ENCODE data around the gene EXOC6.

Gene EXOC6

DNA sequence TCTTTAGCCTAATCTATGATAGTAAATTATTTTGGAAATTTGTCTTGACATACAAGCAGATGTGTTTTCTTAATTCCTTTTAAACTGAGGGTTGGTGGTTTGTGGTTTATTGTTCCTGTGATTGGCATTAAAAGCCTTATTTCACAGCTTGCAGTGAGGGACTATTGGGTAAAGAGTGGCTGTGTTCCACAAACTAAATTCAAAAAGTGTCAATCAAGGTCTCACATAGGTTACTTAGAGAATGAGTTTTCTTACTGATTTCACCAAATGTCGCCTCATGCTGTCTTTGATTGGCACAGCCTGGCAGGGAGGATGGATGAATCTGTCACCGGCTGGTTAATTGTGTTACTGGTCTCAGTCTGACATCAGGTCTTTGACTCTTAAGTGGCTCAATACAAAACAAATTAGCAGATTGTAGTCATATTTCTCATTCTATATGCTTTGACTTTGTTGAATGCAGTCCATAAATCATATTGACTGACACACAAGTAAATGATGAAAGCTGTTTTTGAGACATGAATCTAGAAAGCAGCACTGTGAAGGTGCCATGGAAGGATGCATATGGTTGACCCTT lies 145.5 kb downstream of the EXOC6 start:
- H3K4me1 ChIP-seq (ENCODE audit: control insufficient read depth in 1 of 2, insufficient read depth in 2 of 2, low read length in 2 of 2): no peaks in the 10 kb centered on the region
- no peak overlapping the region for H3K27ac ChIP-seq (ENCODE audit: low read depth, low read length)
- H3K27me3 ChIP-seq (ENCODE audit: control insufficient read depth in 1 of 2, insufficient read depth in 2 of 2, low read length in 2 of 2): no peaks in the 10 kb centered on the region
- no peak overlapping the region for H3K9ac ChIP-seq (ENCODE audit: low read depth in 1 of 2, low read length in 2 of 2)
- no peak overlapping the region for H3K4me3 ChIP-seq (ENCODE audit: low read depth in 1 of 2, low read length in 2 of 2)
- no peaks in the 10 kb centered on the region for H3K9me3 ChIP-seq (ENCODE audit: control insufficient read depth in 1 of 2, low read length in 2 of 2)
- H3K36me3 ChIP-seq (ENCODE audit: control insufficient read depth in 1 of 2, insufficient read depth in 2 of 2, low read length in 2 of 2): no peaks in the 10 kb centered on the region

GRCh38 chr10:92995509-92995908 lies 147.2 kb downstream of the EXOC6 start:
- Histone ChIP-seq H3K9me3 (ENCODE audit: control insufficient read depth in 1 of 2, low read length in 2 of 2) (no peaks in the 10 kb centered on the region), H3K27ac (ENCODE audit: low read depth, low read length) (no peak overlapping the region), H3K4me1 (ENCODE audit: control insufficient read depth in 1 of 2, insufficient read depth in 2 of 2, low read length in 2 of 2) (no peaks in the 10 kb centered on the region), H3K27me3 (ENCODE audit: control insufficient read depth in 1 of 2, insufficient read depth in 2 of 2, low read length in 2 of 2) (no peaks in the 10 kb centered on the region), H3K4me3 (ENCODE audit: low read depth in 1 of 2, low read length in 2 of 2) (no peak overlapping the region), H3K36me3 (ENCODE audit: control insufficient read depth in 1 of 2, insufficient read depth in 2 of 2, low read length in 2 of 2) (no peaks in the 10 kb centered on the region), H3K9ac (ENCODE audit: low read depth in 1 of 2, low read length in 2 of 2) (no peak overlapping the region)

DNA sequence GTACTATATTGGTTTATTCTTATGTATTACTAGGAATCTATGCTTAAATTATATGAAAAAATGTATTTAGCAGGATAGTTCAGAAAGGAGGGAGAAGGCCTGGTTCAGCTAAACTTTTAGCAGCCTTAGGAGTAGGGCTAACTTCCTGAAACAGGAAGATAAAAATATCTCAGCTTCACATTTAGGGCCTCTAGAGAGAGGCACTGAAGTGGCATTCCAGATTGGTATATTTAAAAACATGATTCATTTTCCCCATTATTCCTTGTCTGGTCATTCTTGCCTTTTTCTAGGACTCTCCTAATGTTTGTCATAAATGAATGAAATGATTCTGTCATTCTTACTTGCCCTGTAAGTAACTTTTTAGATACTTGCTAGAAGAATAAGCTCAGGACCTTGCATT lies 149.3 kb downstream of the EXOC6 start:
- no peaks in the 10 kb centered on the region for H3K27me3 ChIP-seq (ENCODE audit: control insufficient read depth in 1 of 2, insufficient read depth in 2 of 2, low read length in 2 of 2)
- H3K27ac ChIP-seq (ENCODE audit: low read depth, low read length): no peak overlapping the region

DNA sequence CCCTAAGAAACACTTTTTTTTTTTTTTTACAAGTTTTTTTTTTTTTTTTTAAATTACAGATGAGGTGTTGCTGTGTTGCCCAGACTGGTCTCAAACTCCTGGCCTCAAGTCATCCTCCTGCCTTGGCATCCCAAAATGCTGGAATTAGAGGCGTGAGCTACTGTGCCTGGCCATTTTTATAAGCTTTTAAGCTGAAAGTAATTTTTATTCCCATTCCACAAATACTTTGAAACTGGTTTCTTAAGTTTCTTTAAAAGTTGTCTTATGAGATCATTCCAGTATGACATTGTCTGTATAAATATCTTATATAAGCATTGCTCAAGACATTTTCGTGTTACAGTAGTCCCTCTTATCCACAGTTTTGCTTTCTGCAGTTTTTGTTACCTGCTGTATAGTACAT lies 150.9 kb downstream of the EXOC6 start:
- H3K27me3 ChIP-seq (ENCODE audit: control insufficient read depth in 1 of 2, insufficient read depth in 2 of 2, low read length in 2 of 2): no peaks in the 10 kb centered on the region
- no peak overlapping the region for H3K9ac ChIP-seq (ENCODE audit: low read depth in 1 of 2, low read length in 2 of 2)
- H3K4me3 ChIP-seq (ENCODE audit: low read depth in 1 of 2, low read length in 2 of 2): no peak overlapping the region
- no peaks in the 10 kb centered on the region for H3K4me1 ChIP-seq (ENCODE audit: control insufficient read depth in 1 of 2, insufficient read depth in 2 of 2, low read length in 2 of 2)
- no peaks in the 10 kb centered on the region for H3K36me3 ChIP-seq (ENCODE audit: control insufficient read depth in 1 of 2, insufficient read depth in 2 of 2, low read length in 2 of 2)
- no peaks in the 10 kb centered on the region for H3K9me3 ChIP-seq (ENCODE audit: control insufficient read depth in 1 of 2, low read length in 2 of 2)
- H3K27ac ChIP-seq (ENCODE audit: low read depth, low read length): no peak overlapping the region

More for the DNA sequence above, 149.3 kb downstream of the EXOC6 start:
- H3K4me1 ChIP-seq (ENCODE audit: control insufficient read depth in 1 of 2, insufficient read depth in 2 of 2, low read length in 2 of 2): no peaks in the 10 kb centered on the region
- no peak overlapping the region for H3K4me3 ChIP-seq (ENCODE audit: low read depth in 1 of 2, low read length in 2 of 2)
- no peak overlapping the region for H3K9ac ChIP-seq (ENCODE audit: low read depth in 1 of 2, low read length in 2 of 2)
- no peaks in the 10 kb centered on the region for H3K9me3 ChIP-seq (ENCODE audit: control insufficient read depth in 1 of 2, low read length in 2 of 2)
- no peaks in the 10 kb centered on the region for H3K36me3 ChIP-seq (ENCODE audit: control insufficient read depth in 1 of 2, insufficient read depth in 2 of 2, low read length in 2 of 2)

- H3K36me3 ChIP-seq (ENCODE audit: control insufficient read depth in 1 of 2, insufficient read depth in 2 of 2, low read length in 2 of 2): no peaks in the 10 kb centered on the region
- no peaks in the 10 kb centered on the region for H3K9me3 ChIP-seq (ENCODE audit: control insufficient read depth in 1 of 2, low read length in 2 of 2)
- no peak overlapping the region for H3K4me3 ChIP-seq (ENCODE audit: low read depth in 1 of 2, low read length in 2 of 2)
- H3K4me1 ChIP-seq (ENCODE audit: control insufficient read depth in 1 of 2, insufficient read depth in 2 of 2, low read length in 2 of 2): no peaks in the 10 kb centered on the region
- H3K9ac ChIP-seq (ENCODE audit: low read depth in 1 of 2, low read length in 2 of 2): no peak overlapping the region
- H3K27ac ChIP-seq (ENCODE audit: low read depth, low read length): no peak overlapping the region
- no peaks in the 10 kb centered on the region for H3K27me3 ChIP-seq (ENCODE audit: control insufficient read depth in 1 of 2, insufficient read depth in 2 of 2, low read length in 2 of 2)
These were observed 158.2 kb downstream of the EXOC6 start for GRCh38 chr10:93006435-93007039.

GRCh38 chr10:93015722-93016121 lies 167.4 kb downstream of the EXOC6 start:
- Histone ChIP-seq H3K4me3 (ENCODE audit: low read depth in 1 of 2, low read length in 2 of 2) (no peak overlapping the region), H3K27me3 (ENCODE audit: control insufficient read depth in 1 of 2, insufficient read depth in 2 of 2, low read length in 2 of 2) (no peaks in the 10 kb centered on the region), H3K36me3 (ENCODE audit: control insufficient read depth in 1 of 2, insufficient read depth in 2 of 2, low read length in 2 of 2) (no peaks in the 10 kb centered on the region), H3K9ac (ENCODE audit: low read depth in 1 of 2, low read length in 2 of 2) (no peak overlapping the region), H3K27ac (ENCODE audit: low read depth, low read length) (no peak overlapping the region), H3K9me3 (ENCODE audit: control insufficient read depth in 1 of 2, low read length in 2 of 2) (no peaks in the 10 kb centered on the region), H3K4me1 (ENCODE audit: control insufficient read depth in 1 of 2, insufficient read depth in 2 of 2, low read length in 2 of 2) (no peaks in the 10 kb centered on the region)

DNA sequence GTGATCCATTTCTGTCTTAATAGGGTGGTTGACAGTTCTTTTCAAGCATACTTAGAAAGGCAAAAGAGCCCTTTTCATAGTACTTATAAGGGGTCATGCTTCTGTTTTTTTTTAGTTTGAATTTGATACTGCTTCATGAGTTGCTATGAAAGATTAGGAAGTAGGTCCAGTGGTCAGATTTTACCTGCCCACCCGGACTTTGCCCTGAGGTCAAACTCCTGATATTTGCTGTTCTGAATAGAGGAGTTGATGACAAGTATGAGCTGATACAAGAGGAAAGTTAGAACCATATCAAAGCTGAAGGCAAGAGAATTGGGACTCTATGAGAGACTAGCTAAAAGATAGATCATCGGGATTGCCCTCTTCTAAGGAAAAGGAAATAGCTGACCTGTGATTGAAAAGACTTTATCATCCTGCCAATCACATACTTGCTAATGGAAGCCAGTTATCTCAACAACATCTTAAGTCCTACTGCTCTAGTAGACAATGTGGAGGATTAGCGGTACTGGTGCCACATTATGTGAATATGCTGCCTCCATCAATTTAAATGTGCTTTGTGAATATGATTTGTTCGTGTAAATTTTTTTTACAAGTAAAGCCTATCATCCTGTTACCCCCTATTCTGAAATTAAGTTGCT lies 174.8 kb downstream of the EXOC6 start:
- H3K4me1 ChIP-seq (ENCODE audit: control insufficient read depth in 1 of 2, insufficient read depth in 2 of 2, low read length in 2 of 2): no peaks in the 10 kb centered on the region
- no peak overlapping the region for H3K4me3 ChIP-seq (ENCODE audit: low read depth in 1 of 2, low read length in 2 of 2)
- no peak overlapping the region for H3K9ac ChIP-seq (ENCODE audit: low read depth in 1 of 2, low read length in 2 of 2)
- peaks cover 0 to 4% of the 10 kb centered on the region in 2 donors for H3K36me3 ChIP-seq (ENCODE audit: control insufficient read depth in 1 of 2, insufficient read depth in 2 of 2, low read length in 2 of 2)
- H3K27me3 ChIP-seq (ENCODE audit: control insufficient read depth in 1 of 2, insufficient read depth in 2 of 2, low read length in 2 of 2): no peaks in the 10 kb centered on the region
- H3K27ac ChIP-seq (ENCODE audit: low read depth, low read length): no peak overlapping the region
- H3K9me3 ChIP-seq (ENCODE audit: control insufficient read depth in 1 of 2, low read length in 2 of 2): no peaks in the 10 kb centered on the region

DNA sequence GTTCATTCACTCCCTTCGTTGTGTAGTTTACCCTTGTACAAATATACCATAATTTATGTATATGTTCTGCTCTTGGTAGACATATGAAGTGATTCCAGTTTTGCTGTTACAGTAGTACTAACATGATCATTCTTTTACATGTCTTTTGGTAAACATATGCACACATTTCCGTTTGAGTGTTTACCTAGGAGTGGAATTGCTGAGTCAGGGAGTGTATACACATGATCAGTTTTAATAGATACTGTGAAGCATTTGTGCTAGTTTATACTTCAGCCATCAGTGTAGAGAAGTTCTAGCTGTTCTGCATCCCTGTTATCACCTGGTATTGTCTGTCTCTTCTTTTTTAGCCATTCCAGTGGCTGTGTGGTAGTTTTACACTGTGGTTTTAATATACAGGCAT lies 177.8 kb downstream of the EXOC6 start:
- no peaks in the 10 kb centered on the region for H3K27me3 ChIP-seq (ENCODE audit: control insufficient read depth in 1 of 2, insufficient read depth in 2 of 2, low read length in 2 of 2)
- H3K36me3 ChIP-seq (ENCODE audit: control insufficient read depth in 1 of 2, insufficient read depth in 2 of 2, low read length in 2 of 2): peaks cover 0 to 4% of the 10 kb centered on the region in 2 donors
- H3K9ac ChIP-seq (ENCODE audit: low read depth in 1 of 2, low read length in 2 of 2): no peak overlapping the region
- H3K4me3 ChIP-seq (ENCODE audit: low read depth in 1 of 2, low read length in 2 of 2): no peak overlapping the region
- no peak overlapping the region for H3K27ac ChIP-seq (ENCODE audit: low read depth, low read length)
- H3K9me3 ChIP-seq (ENCODE audit: control insufficient read depth in 1 of 2, low read length in 2 of 2): no peaks in the 10 kb centered on the region
- H3K4me1 ChIP-seq (ENCODE audit: control insufficient read depth in 1 of 2, insufficient read depth in 2 of 2, low read length in 2 of 2): no peaks in the 10 kb centered on the region

- no peaks in the 10 kb centered on the region for H3K9me3 ChIP-seq (ENCODE audit: control insufficient read depth in 1 of 2, low read length in 2 of 2)
- peaks cover 0 to 4% of the 10 kb centered on the region in 2 donors for H3K36me3 ChIP-seq (ENCODE audit: control insufficient read depth in 1 of 2, insufficient read depth in 2 of 2, low read length in 2 of 2)
- H3K4me3 ChIP-seq (ENCODE audit: low read depth in 1 of 2, low read length in 2 of 2): no peak overlapping the region
- no peak overlapping the region for H3K9ac ChIP-seq (ENCODE audit: low read depth in 1 of 2, low read length in 2 of 2)
- H3K27ac ChIP-seq (ENCODE audit: low read depth, low read length): no peak overlapping the region
- H3K4me1 ChIP-seq (ENCODE audit: control insufficient read depth in 1 of 2, insufficient read depth in 2 of 2, low read length in 2 of 2): peaks cover 2 to 7% of the 10 kb centered on the region in 2 donors
- H3K27me3 ChIP-seq (ENCODE audit: control insufficient read depth in 1 of 2, insufficient read depth in 2 of 2, low read length in 2 of 2): no peaks in the 10 kb centered on the region
These were observed 179.2 kb downstream of the EXOC6 start for GRCh38 chr10:93027508-93027907.

DNA sequence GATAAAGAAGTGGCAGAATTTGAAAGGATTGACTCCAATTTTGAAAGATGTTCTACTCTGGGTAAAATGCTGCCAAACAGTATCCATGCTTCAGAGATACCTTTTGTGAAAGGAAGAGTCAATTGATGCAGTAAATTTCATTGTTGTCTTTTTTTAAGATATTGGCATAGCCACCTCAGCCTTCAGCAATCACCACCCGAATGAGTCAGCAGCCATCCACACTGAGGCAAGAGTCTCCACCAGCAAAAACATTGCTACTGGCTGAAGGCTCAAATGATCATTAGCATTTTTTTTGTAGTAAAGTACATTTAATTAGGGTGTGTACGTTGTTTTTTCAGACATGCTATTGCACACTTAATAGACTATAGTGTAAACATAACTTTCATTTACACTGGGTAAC lies 180.6 kb downstream of the EXOC6 start:
- Histone ChIP-seq H3K9ac (ENCODE audit: low read depth in 1 of 2, low read length in 2 of 2) (no peak overlapping the region), H3K27me3 (ENCODE audit: control insufficient read depth in 1 of 2, insufficient read depth in 2 of 2, low read length in 2 of 2) (no peaks in the 10 kb centered on the region), H3K27ac (ENCODE audit: low read depth, low read length) (no peak overlapping the region), H3K36me3 (ENCODE audit: control insufficient read depth in 1 of 2, insufficient read depth in 2 of 2, low read length in 2 of 2) (peaks cover 0 to 4% of the 10 kb centered on the region in 2 donors), H3K4me3 (ENCODE audit: low read depth in 1 of 2, low read length in 2 of 2) (no peak overlapping the region), H3K4me1 (ENCODE audit: control insufficient read depth in 1 of 2, insufficient read depth in 2 of 2, low read length in 2 of 2) (peaks cover 13 to 15% of the 10 kb centered on the region in 2 donors), H3K9me3 (ENCODE audit: control insufficient read depth in 1 of 2, low read length in 2 of 2) (no peaks in the 10 kb centered on the region)

Data from duodenal mucosa (tissue), 2 donors.